ENCODE measurements around the gene PTPRCAP. TPM values are rescaled to one million over a fixed set of nuclear protein-coding genes. Genes with fewer than 3 reads are reported as not detected.

PTPRCAP gene
- total RNA-seq, 1 experiment from 2014 or later: 1.7 TPM

DNA sequence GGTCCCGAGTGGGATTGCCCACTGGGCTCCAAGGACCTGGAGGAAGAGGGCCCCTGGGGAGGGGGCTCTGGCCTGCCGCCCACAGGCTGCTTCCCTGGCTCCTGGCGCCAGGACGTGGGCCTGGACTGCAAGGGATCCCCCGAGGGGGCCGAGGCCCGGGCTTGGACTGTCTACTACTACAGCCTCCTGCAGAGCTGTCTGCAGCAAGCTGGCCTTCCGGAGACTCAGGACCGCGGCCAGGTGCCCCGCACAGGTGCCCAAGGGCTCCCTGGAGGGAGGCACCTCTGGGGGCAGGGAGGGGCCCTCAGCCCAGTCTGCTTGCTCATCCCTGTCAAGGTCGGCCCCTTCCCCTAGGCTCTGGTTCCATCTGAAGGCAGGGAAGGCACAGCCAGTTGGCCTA is 20.1 kb downstream of the PTPRCAP start:
- Mint-ChIP-seq H3K9me3 (no peaks in the 10 kb centered on the region; a peak in 1 of 5 replicates), H3K4me1 (peaks cover 18 to 22% of the 10 kb centered on the region in 2 experiments), H3K4me3 (no peak overlapping the region), H3K36me3 (ENCODE audit: insufficient read depth in 1 of 3, low read depth in 3 of 3) (peaks cover 0 to 1% (median 0%) of the 10 kb centered on the region in 3 experiments; a peak in 1 of 7 replicates), H3K27me3 (ENCODE audit: low read depth) (peaks cover 35% of the 10 kb centered on the region), H3K27ac (no peak overlapping the region)
- WGBS (ENCODE audit: extremely low coverage, insufficient read length, low lambda C conversion rate): no CpG with 5 or more reads among the region's 12 CpGs
- DNase-seq: no peak
- no peak overlapping the region for H3K27ac ChIP-seq (ENCODE audit: insufficient read length, low read depth, low read length)
- no peaks in the 10 kb centered on the region for H3K4me1 ChIP-seq (ENCODE audit: insufficient read depth, low read length)
- H3K14ac ChIP-seq (ENCODE audit: insufficient read depth, low read length): no peak overlapping the region
- H4K5ac ChIP-seq (ENCODE audit: insufficient read length, low read depth, low read length): no peak overlapping the region
- no peak overlapping the region for H3K4me2 ChIP-seq (ENCODE audit: insufficient read depth, insufficient read length, low read length)
- no peak overlapping the region for H3T11ph ChIP-seq (ENCODE audit: low read length)
- no peak overlapping the region for H3K9ac ChIP-seq (ENCODE audit: extremely low read depth, insufficient read length, low read length)
- no peak overlapping the region for H2AK5ac ChIP-seq (ENCODE audit: insufficient read length, low read length)
- no peak overlapping the region for H3K18ac ChIP-seq (ENCODE audit: insufficient read length, low read depth, low read length)
- no peaks in the 10 kb centered on the region for H3K23me2 ChIP-seq (ENCODE audit: insufficient read length, low read depth, low read length, poor library complexity, severe bottlenecking)
- no peak overlapping the region for H4K8ac ChIP-seq (replicated peaks; ENCODE audit: insufficient read length, low read depth, low read length)
- H2BK15ac ChIP-seq (ENCODE audit: low read depth, low read length): no peak overlapping the region
- H2AFZ ChIP-seq (ENCODE audit: low read length): no peak overlapping the region
- no peak overlapping the region for H3K4ac ChIP-seq (ENCODE audit: low read depth, low read length)
- no peak overlapping the region for H3K23ac ChIP-seq (ENCODE audit: insufficient read length, low read depth, low read length)
- no peaks in the 10 kb centered on the region for H4K20me1 ChIP-seq (ENCODE audit: control insufficient read depth, insufficient read depth, insufficient read length)
- TF ChIP-seq, protein P1, sequence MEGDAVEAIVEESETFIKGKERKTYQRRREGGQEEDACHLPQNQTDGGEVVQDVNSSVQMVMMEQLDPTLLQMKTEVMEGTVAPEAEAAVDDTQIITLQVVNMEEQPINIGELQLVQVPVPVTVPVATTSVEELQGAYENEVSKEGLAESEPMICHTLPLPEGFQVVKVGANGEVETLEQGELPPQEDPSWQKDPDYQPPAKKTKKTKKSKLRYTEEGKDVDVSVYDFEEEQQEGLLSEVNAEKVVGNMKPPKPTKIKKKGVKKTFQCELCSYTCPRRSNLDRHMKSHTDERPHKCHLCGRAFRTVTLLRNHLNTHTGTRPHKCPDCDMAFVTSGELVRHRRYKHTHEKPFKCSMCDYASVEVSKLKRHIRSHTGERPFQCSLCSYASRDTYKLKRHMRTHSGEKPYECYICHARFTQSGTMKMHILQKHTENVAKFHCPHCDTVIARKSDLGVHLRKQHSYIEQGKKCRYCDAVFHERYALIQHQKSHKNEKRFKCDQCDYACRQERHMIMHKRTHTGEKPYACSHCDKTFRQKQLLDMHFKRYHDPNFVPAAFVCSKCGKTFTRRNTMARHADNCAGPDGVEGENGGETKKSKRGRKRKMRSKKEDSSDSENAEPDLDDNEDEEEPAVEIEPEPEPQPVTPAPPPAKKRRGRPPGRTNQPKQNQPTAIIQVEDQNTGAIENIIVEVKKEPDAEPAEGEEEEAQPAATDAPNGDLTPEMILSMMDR (conservative IDR thresholded peaks at IDR 0.05): no peak
- no peak overlapping the region for H3K56ac ChIP-seq (ENCODE audit: insufficient read length, low read depth, low read length)
- no peak overlapping the region for H4K91ac ChIP-seq (ENCODE audit: insufficient read length, low read depth, low read length)
- no peaks in the 10 kb centered on the region for H3K79me1 ChIP-seq (ENCODE audit: insufficient read depth, low read depth, low read length, poor library complexity, severe bottlenecking)
- no peak overlapping the region for H2BK20ac ChIP-seq (ENCODE audit: low read depth, low read length, poor library complexity, severe bottlenecking)
- no peak overlapping the region for H2BK5ac ChIP-seq (ENCODE audit: insufficient read length, low read length)
- H2BK12ac ChIP-seq (ENCODE audit: insufficient read length, low read depth, low read length): no peak overlapping the region
- H3K79me2 ChIP-seq (ENCODE audit: insufficient read depth, low read length): no peaks in the 10 kb centered on the region
- H3K27me3 ChIP-seq (ENCODE audit: insufficient read depth, low read length): no peaks in the 10 kb centered on the region
- no peaks in the 10 kb centered on the region for H3K9me3 ChIP-seq (ENCODE audit: control insufficient read depth, low read depth, low read length)
- H2BK120ac ChIP-seq (ENCODE audit: low read depth, low read length, poor library complexity, severe bottlenecking): no peak overlapping the region
